Endothelial cell of umbilical vein (primary cell): ENCODE data around the gene GPR89A. TPM values are rescaled to one million over a fixed set of nuclear protein-coding genes. Genes with fewer than 3 reads are reported as not detected.
"Not testable (repeated sequence)": the region's sequence is repeated elsewhere in the genome, so short reads cannot be mapped to it uniquely, and the experiment has no call there.

Source experiments
- BruUV-seq: library from RNA; stranded (reverse); fragments of 400-500 nt; replicated peaks from 2 replicates; lab custom pipeline; 2021; lab: Mats Ljungman, UMichigan
- CTCF ChIA-PET: fragments of 300-600, 350-600 bp; sonication (Branson Sonifier 250); formaldehyde crosslinking; loops from one replicate; lab custom pipeline; 2021; ENCODE audit warnings: antibody characterized with exemption, inconsistent platforms; lab: Charles Lee
- POLR2A ChIA-PET: fragments of 300-600, 350-600 bp; sonication (Branson Sonifier 250); formaldehyde crosslinking; loops from one replicate; lab custom pipeline; 2021; ENCODE audit warnings: antibody characterized with exemption, inconsistent platforms; lab: Charles Lee
- DNase-seq: peaks from one replicate; pipeline ENCODE4 v3.0.0-alpha.2; 2011; ENCODE audit warnings: low read depth, low spot score
- FAIRE-seq: peaks from 2 replicates; lab custom pipeline; 2011; peaks lifted over from hg19 to GRCh38; lab: Jason Lieb, UNC
- H2AFZ ChIP-seq: 2 replicates; pipeline ENCODE4 v1.6.0; 2012; ENCODE audit warnings: low read depth, low read length, control low read depth, inconsistent platforms
- H3K27ac ChIP-seq: 2 replicates; pipeline ENCODE4 v1.5.1; 2011; ENCODE audit warnings: low read depth, mild to moderate bottlenecking, control low read depth, low read length, moderate library complexity; ENCODE audit not compliant: insufficient read depth
- H3K27me3 ChIP-seq, 2 experiments: 2 replicates each; pipeline versions ENCODE4 v1.6.0 to v1.6.1; 2011; ENCODE audit warnings: low read length in 2 of 2, mixed read lengths in 1 of 2; ENCODE audit not compliant: control insufficient read depth in 2 of 2, insufficient read depth in 2 of 2
- H3K36me3 ChIP-seq, 2 experiments: 2 replicates in 1 of 2; 3 replicates in 1 of 2; pipeline ENCODE4 v1.5.1; 2011; ENCODE audit warnings: low read length in 2 of 2, mild to moderate bottlenecking in 1 of 2, moderate library complexity in 1 of 2; ENCODE audit not compliant: control insufficient read depth in 2 of 2, insufficient read depth in 2 of 2; ENCODE audit errors: extremely low read depth in 1 of 2
- H3K4me1 ChIP-seq: 3 replicates; pipeline ENCODE4 v1.5.1; 2011; ENCODE audit warnings: mild to moderate bottlenecking, low read length; ENCODE audit not compliant: control insufficient read depth, insufficient read depth; ENCODE audit errors: extremely low read depth
- H3K4me2 ChIP-seq: 2 replicates; pipeline ENCODE4 v1.6.1; 2011; ENCODE audit warnings: low read length, control low read depth, mixed read lengths; ENCODE audit not compliant: insufficient read depth
- H3K4me3 ChIP-seq, 3 experiments: fragments of 200-600 bp in 1 of 3; sonication (generic), shearing (Covaris generic) in 1 of 3; replicated peaks in 1 of 3; 2 replicates each; pipeline ENCODE4 v1.5.1; 2011 to 2016; ENCODE audit warnings: control low read depth in 3 of 3, low read length in 3 of 3, mild to moderate bottlenecking in 2 of 3, inconsistent platforms in 1 of 3, low read depth in 1 of 3, moderate library complexity in 1 of 3; ENCODE audit not compliant: insufficient read depth in 1 of 3
- H3K79me2 ChIP-seq: 2 replicates; pipeline ENCODE4 v1.6.0; 2012; ENCODE audit warnings: low read length, inconsistent platforms; ENCODE audit not compliant: control insufficient read depth, insufficient read depth
- H3K9ac ChIP-seq: replicated peaks from 2 replicates; pipeline ENCODE3; 2011; ENCODE audit warnings: low read length, control low read depth; ENCODE audit not compliant: insufficient read depth; ENCODE audit errors: extremely low read depth
- H3K9me1 ChIP-seq: replicated peaks from 3 replicates; pipeline ENCODE4 v1.6.0; 2011; ENCODE audit warnings: mild to moderate bottlenecking, low read length; ENCODE audit not compliant: control insufficient read depth, insufficient read depth; ENCODE audit errors: extremely low read depth
- H3K9me3 ChIP-seq: replicated peaks from 2 replicates; pipeline ENCODE4 v1.5.1; 2012; ENCODE audit warnings: low read length, inconsistent platforms; ENCODE audit not compliant: control insufficient read depth, insufficient read depth
- H4K20me1 ChIP-seq: replicated peaks from 2 replicates; pipeline ENCODE3; 2011; ENCODE audit warnings: mild to moderate bottlenecking, low read length; ENCODE audit not compliant: control insufficient read depth, insufficient read depth; ENCODE audit errors: extremely low read depth
- CTCF ChIP-seq, 2 donors: IDR thresholded peaks; 1 replicate in 1 of 2; 2 replicates in 1 of 2; pipeline ENCODE4 v1.5.1; 2011; ENCODE audit warnings: low read length in 2 of 2, mild to moderate bottlenecking in 2 of 2, moderate library complexity in 2 of 2, control low read depth in 1 of 2, inconsistent platforms in 1 of 2, low read depth in 1 of 2; ENCODE audit not compliant: insufficient read depth in 1 of 2; ENCODE audit errors: extremely low read depth in 1 of 2
- EZH2 ChIP-seq: IDR thresholded peaks from 2 replicates; pipeline ENCODE4 v1.6.1; 2012; ENCODE audit warnings: borderline replicate concordance, low read depth, mild to moderate bottlenecking, moderate library complexity, low read length, inconsistent platforms; ENCODE audit not compliant: severe bottlenecking
- FOS ChIP-seq: IDR thresholded peaks from 2 replicates; pipeline ENCODE4 v1.6.1; 2011; ENCODE audit warnings: mild to moderate bottlenecking, low read length, moderate library complexity, borderline replicate concordance; ENCODE audit not compliant: insufficient read depth
- GATA2 ChIP-seq: IDR thresholded peaks from 2 replicates; pipeline ENCODE4 v1.7.0; 2011; ENCODE audit warnings: low read depth, mild to moderate bottlenecking, moderate library complexity, mixed read lengths, low read length; ENCODE audit not compliant: insufficient read length, insufficient read depth
- JUN ChIP-seq: IDR thresholded peaks from 2 replicates; pipeline ENCODE4 v1.6.1; 2011; ENCODE audit warnings: borderline replicate concordance, low read depth; ENCODE audit not compliant: insufficient read length, insufficient read depth
- MAX ChIP-seq: IDR thresholded peaks from 2 replicates; pipeline ENCODE4 v1.6.1; 2011; ENCODE audit not compliant: insufficient read depth, insufficient read length
- MYC ChIP-seq: IDR thresholded peaks from one replicate; pipeline ENCODE4 v1.6.1; 2011; ENCODE audit warnings: mild to moderate bottlenecking, low read depth, low read length
- POLR2A ChIP-seq: IDR thresholded peaks from 2 replicates; pipeline ENCODE4 v1.6.1; 2012; ENCODE audit warnings: low read depth, mild to moderate bottlenecking, control low read depth, low read length
- POLR2AphosphoS5 ChIP-seq: IDR thresholded peaks from 2 replicates; pipeline ENCODE4 v1.6.1; 2012; ENCODE audit warnings: low read depth, mild to moderate bottlenecking, control low read depth, low read length, moderate library complexity; ENCODE audit not compliant: insufficient read depth
- dilution Hi-C: fragments of 300-500 bp; cut with MboI; formaldehyde crosslinking; loops from one replicate; pipeline ENCODE4 v1.15.0; 2019; ENCODE audit warnings: low sequenced_read_pairs; ENCODE audit not compliant: extremely low pct_ligation_motif_present
- intact Hi-C: fragments of 100-400 bp; cut with micrococcal nuclease; formaldehyde crosslinking; loops from one replicate; pipeline ENCODE4 v1.10.0; 2022
- polyA plus RNA-seq, 4 experiments: library from polyadenylated mRNA; depleted of rRNA in 3 of 4; stranded (reverse) in 3 of 4; unstranded in 1 of 4; fragments of >200 nt; gene quantifications; 2 replicates each; pipeline versions ENCODE4 v1.2.1 to v1.2.3, GENCODE V29; 2011 to 2012; ENCODE audit warnings: missing spikeins in 1 of 4
- total RNA-seq: library from RNA; stranded (reverse); gene quantifications from 2 replicates; pipeline ENCODE4 v1.2.3, GENCODE V29; 2021

GPR89A gene
- total and polyA plus RNA-seq, 2 donors (not counting 3 experiments of a cell fraction or from before 2014, with no cell fraction given), result 13.8 to 35.7 TPM

- DNase-seq (no peak), FAIRE-seq (no peak)
- intact Hi-C loops, result no loop called here
- no peak overlapping the region for H2AFZ ChIP-seq
- dilution Hi-C loops, result no loop called here
- no peaks in the 10 kb centered on the region for H3K36me3 ChIP-seq
- H3K9me1 ChIP-seq, result no peaks in the 10 kb centered on the region
- no peaks in the 10 kb centered on the region for H3K27me3 ChIP-seq
- no peak overlapping the region for H3K4me3 ChIP-seq
- no TSS peak for BruUV-seq
- no peak for TF ChIP-seq EZH2
- no peak for TF ChIP-seq POLR2A
- TF ChIP-seq POLR2AphosphoS5, result no peak
- no peak for TF ChIP-seq MYC
- no peak for TF ChIP-seq CTCF (IDR thresholded peaks at IDR 0.05; ENCODE audit: extremely low read depth in 1 of 2, insufficient read depth in 1 of 2, low read depth in 1 of 2, low read length in 2 of 2)
- TF ChIP-seq GATA2, result no peak
- no peak for TF ChIP-seq FOS
- TF ChIP-seq MAX, result no peak
- no peak for TF ChIP-seq JUN
- no peak overlapping the region for H3K4me2 ChIP-seq
- H3K9ac ChIP-seq, result no peak overlapping the region
- H3K9me3 ChIP-seq, result no peaks in the 10 kb centered on the region
- ChIA-PET CTCF (no interaction called here), POLR2A (no interaction called here)
- H3K4me1 ChIP-seq, result no peaks in the 10 kb centered on the region
- H4K20me1 ChIP-seq, result no peaks in the 10 kb centered on the region
- no peak overlapping the region for H3K27ac ChIP-seq
- no peaks in the 10 kb centered on the region for H3K79me2 ChIP-seq
Measured at GRCh38 chr1:145601593-145601992, 6.2 kb upstream of the GPR89A start.

- DNase-seq, H3K79me2 ChIP-seq, H4K20me1 ChIP-seq, H3K4me3 ChIP-seq, dilution Hi-C loops, H3K4me1 ChIP-seq, H3K4me2 ChIP-seq, CTCF ChIA-PET, H2AFZ ChIP-seq, BruUV-seq, H3K9ac ChIP-seq, intact Hi-C loops, H3K9me1 ChIP-seq, H3K9me3 ChIP-seq, POLR2A ChIA-PET, H3K27ac ChIP-seq, H3K27me3 ChIP-seq, H3K36me3 ChIP-seq: not testable (repeated sequence)
- FAIRE-seq, result peak; percentile 12
Measured at GRCh38 chr1:145606840-145607239, 948 bp upstream of the GPR89A start.

- POLR2A ChIA-PET, H3K4me2 ChIP-seq, DNase-seq, H2AFZ ChIP-seq, H3K9me3 ChIP-seq, H3K9ac ChIP-seq, H3K27ac ChIP-seq, H4K20me1 ChIP-seq, H3K9me1 ChIP-seq, H3K79me2 ChIP-seq, FAIRE-seq, H3K4me3 ChIP-seq, dilution Hi-C loops, H3K36me3 ChIP-seq, intact Hi-C loops, H3K27me3 ChIP-seq, H3K4me1 ChIP-seq, CTCF ChIA-PET: not testable (repeated sequence)
- TSS peak; percentile 32 for BruUV-seq
Measured at GRCh38 chr1:145607289-145607688, 499 bp upstream of the GPR89A start.
